ENCODE data around the gene ZNF576. TPM values are rescaled to one million over a fixed set of nuclear protein-coding genes. Genes with fewer than 3 reads are reported as not detected.

Gene ZNF576
- total and polyA plus RNA-seq, 2 experiments from 2014 or later, result 5.9 to 16.9 TPM

DNA sequence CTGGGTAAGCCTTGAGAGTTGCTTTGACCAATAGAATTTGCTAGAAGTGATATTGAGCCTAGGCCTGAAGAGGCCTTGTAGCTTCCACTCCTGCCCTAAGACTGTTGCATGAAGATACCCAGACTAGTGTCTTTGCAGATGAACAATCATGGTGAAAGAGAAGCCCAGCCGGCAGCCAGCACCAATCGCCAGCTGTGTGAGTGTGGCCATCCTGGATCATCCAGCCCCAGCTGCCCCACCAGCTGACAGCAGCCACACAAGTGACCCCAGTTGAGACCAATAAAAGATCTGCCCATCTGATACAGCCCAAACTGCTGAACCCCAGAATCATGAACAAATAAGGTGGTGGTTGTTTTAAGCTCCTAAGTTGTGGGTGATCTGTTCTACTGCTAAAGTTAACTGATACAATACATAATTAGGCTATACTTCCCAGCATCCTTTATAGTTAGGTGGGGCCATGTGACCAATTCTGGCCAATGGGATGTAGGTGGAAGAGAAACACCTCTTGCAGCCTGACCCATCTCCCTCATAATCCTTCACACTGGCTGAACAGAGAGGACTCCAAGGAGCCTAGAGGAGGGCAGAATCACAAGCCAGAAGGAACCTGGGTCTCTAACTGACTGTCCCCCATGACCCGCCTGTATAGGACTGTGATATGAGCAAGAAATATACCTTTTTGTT, 32.4 kb downstream of the ZNF576 start (continued):
- TF ChIP-seq, protein P1, sequence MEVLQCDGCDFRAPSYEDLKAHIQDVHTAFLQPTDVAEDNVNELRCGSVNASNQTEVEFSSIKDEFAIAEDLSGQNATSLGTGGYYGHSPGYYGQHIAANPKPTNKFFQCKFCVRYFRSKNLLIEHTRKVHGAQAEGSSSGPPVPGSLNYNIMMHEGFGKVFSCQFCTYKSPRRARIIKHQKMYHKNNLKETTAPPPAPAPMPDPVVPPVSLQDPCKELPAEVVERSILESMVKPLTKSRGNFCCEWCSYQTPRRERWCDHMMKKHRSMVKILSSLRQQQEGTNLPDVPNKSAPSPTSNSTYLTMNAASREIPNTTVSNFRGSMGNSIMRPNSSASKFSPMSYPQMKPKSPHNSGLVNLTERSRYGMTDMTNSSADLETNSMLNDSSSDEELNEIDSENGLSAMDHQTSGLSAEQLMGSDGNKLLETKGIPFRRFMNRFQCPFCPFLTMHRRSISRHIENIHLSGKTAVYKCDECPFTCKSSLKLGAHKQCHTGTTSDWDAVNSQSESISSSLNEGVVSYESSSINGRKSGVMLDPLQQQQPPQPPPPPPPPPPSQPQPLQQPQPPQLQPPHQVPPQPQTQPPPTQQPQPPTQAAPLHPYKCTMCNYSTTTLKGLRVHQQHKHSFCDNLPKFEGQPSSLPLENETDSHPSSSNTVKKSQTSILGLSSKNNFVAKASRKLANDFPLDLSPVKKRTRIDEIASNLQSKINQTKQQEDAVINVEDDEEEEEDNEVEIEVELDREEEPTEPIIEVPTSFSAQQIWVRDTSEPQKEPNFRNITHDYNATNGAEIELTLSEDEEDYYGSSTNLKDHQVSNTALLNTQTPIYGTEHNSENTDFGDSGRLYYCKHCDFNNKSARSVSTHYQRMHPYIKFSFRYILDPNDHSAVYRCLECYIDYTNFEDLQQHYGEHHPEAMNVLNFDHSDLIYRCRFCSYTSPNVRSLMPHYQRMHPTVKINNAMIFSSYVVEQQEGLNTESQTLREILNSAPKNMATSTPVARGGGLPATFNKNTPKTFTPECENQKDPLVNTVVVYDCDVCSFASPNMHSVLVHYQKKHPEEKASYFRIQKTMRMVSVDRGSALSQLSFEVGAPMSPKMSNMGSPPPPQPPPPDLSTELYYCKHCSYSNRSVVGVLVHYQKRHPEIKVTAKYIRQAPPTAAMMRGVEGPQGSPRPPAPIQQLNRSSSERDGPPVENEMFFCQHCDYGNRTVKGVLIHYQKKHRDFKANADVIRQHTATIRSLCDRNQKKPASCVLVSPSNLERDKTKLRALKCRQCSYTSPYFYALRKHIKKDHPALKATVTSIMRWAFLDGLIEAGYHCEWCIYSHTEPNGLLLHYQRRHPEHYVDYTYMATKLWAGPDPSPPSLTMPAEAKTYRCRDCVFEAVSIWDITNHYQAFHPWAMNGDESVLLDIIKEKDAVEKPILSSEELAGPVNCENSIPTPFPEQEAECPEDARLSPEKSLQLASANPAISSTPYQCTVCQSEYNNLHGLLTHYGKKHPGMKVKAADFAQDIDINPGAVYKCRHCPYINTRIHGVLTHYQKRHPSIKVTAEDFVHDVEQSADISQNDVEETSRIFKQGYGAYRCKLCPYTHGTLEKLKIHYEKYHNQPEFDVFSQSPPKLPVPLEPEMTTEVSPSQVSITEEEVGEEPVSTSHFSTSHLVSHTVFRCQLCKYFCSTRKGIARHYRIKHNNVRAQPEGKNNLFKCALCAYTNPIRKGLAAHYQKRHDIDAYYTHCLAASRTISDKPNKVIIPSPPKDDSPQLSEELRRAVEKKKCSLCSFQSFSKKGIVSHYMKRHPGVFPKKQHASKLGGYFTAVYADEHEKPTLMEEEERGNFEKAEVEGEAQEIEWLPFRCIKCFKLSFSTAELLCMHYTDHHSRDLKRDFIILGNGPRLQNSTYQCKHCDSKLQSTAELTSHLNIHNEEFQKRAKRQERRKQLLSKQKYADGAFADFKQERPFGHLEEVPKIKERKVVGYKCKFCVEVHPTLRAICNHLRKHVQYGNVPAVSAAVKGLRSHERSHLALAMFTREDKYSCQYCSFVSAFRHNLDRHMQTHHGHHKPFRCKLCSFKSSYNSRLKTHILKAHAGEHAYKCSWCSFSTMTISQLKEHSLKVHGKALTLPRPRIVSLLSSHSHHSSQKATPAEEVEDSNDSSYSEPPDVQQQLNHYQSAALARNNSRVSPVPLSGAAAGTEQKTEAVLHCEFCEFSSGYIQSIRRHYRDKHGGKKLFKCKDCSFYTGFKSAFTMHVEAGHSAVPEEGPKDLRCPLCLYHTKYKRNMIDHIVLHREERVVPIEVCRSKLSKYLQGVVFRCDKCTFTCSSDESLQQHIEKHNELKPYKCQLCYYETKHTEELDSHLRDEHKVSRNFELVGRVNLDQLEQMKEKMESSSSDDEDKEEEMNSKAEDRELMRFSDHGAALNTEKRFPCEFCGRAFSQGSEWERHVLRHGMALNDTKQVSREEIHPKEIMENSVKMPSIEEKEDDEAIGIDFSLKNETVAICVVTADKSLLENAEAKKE (CRISPR knock-in tag; IDR thresholded peaks at IDR 0.05), result no peak
- no peak for TF ChIP-seq NANOG (IDR thresholded peaks at IDR 0.05; ENCODE audit: borderline replicate concordance)
- no peak for TF ChIP-seq JUNB (IDR thresholded peaks at IDR 0.05; ENCODE audit: unreplicated experiment)
- TF ChIP-seq STAT1 (IDR thresholded peaks at IDR 0.05; ENCODE audit: unreplicated experiment), result no peak
- TF ChIP-seq ZNF114 (CRISPR knock-in tag; IDR thresholded peaks at IDR 0.05), result no peak
- TF ChIP-seq POLR2AphosphoS5 (IDR thresholded peaks at IDR 0.05; ENCODE audit: low read depth), result no peak
- TF ChIP-seq CREB1 (CRISPR knock-in tag; IDR thresholded peaks at IDR 0.05; ENCODE audit: low read depth), result no peak
- no peak for TF ChIP-seq EZH2 (IDR thresholded peaks at IDR 0.05; ENCODE audit: low read depth, unreplicated experiment)
- TF ChIP-seq, protein P2, sequence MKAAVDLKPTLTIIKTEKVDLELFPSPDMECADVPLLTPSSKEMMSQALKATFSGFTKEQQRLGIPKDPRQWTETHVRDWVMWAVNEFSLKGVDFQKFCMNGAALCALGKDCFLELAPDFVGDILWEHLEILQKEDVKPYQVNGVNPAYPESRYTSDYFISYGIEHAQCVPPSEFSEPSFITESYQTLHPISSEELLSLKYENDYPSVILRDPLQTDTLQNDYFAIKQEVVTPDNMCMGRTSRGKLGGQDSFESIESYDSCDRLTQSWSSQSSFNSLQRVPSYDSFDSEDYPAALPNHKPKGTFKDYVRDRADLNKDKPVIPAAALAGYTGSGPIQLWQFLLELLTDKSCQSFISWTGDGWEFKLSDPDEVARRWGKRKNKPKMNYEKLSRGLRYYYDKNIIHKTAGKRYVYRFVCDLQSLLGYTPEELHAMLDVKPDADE (IDR thresholded peaks at IDR 0.05), result no peak
- TF ChIP-seq ZNF331 (CRISPR knock-in tag; IDR thresholded peaks at IDR 0.05; ENCODE audit: low read depth), result no peak
- TF ChIP-seq REST (IDR thresholded peaks at IDR 0.05; ENCODE audit: unreplicated experiment), result no peak

Measured in GM23338 (cell line).